Type B pancreatic cell (in vitro differentiated cells): Measurements from ENCODE around the gene PAPPA2. TPM values are rescaled to one million over a fixed set of nuclear protein-coding genes. Genes with fewer than 3 reads are reported as not detected.

Experiments
- DNase-seq: peaks from one replicate; pipeline ENCODE4 v3.0.0; 2021; ENCODE audit warnings: mixed read lengths; ENCODE audit not compliant: unreplicated experiment; ENCODE audit errors: extremely low spot score
- H3K27ac Mint-ChIP-seq: 2 replicates; pipeline ENCODE4 v1.8.0; 2021; ENCODE audit warnings: mild to moderate bottlenecking, mixed read lengths
- H3K27me3 Mint-ChIP-seq: 2 replicates; pipeline ENCODE4 v1.8.0; 2021; ENCODE audit warnings: mixed read lengths
- H3K36me3 Mint-ChIP-seq: 2 replicates; pipeline ENCODE4 v1.8.0; 2021; ENCODE audit warnings: mixed read lengths
- H3K4me1 Mint-ChIP-seq: one replicate; pipeline ENCODE4 v1.8.0; 2021; ENCODE audit warnings: mixed read lengths; ENCODE audit not compliant: unreplicated experiment
- H3K4me3 Mint-ChIP-seq: 2 replicates; pipeline ENCODE4 v1.8.0; 2021; ENCODE audit warnings: mild to moderate bottlenecking, mixed read lengths
- H3K9me3 Mint-ChIP-seq: 2 replicates; pipeline ENCODE4 v1.8.0; 2021; ENCODE audit warnings: mixed read lengths
- total RNA-seq: library from RNA; stranded (reverse); gene quantifications from 2 replicates; pipeline ENCODE4 v1.2.1, GENCODE V29; 2021; ENCODE audit warnings: low replicate concordance
- TF ChIP-seq, protein P1 (sequence below): fragments of 200-600 bp; sonication (generic); conservative IDR thresholded peaks from 2 replicates; pipeline ENCODE4 v1.5.0; 2021; ENCODE audit warnings: antibody characterized with exemption, mild to moderate bottlenecking

Gene PAPPA2
- total RNA-seq, 1 donor from 2014 or later = 0.87 TPM

GRCh38 chr1:176543360-176544129 lies 80.6 kb downstream of the PAPPA2 start:
- H3K27ac Mint-ChIP-seq = no peak overlapping the region
- H3K36me3 Mint-ChIP-seq = no peaks in the 10 kb centered on the region
- peaks cover 13% of the 10 kb centered on the region for H3K27me3 Mint-ChIP-seq
- H3K4me3 Mint-ChIP-seq = no peak overlapping the region
- no peak for DNase-seq
- H3K4me1 Mint-ChIP-seq = no peaks in the 10 kb centered on the region
- no peaks in the 10 kb centered on the region for H3K9me3 Mint-ChIP-seq
- TF ChIP-seq, protein P1, sequence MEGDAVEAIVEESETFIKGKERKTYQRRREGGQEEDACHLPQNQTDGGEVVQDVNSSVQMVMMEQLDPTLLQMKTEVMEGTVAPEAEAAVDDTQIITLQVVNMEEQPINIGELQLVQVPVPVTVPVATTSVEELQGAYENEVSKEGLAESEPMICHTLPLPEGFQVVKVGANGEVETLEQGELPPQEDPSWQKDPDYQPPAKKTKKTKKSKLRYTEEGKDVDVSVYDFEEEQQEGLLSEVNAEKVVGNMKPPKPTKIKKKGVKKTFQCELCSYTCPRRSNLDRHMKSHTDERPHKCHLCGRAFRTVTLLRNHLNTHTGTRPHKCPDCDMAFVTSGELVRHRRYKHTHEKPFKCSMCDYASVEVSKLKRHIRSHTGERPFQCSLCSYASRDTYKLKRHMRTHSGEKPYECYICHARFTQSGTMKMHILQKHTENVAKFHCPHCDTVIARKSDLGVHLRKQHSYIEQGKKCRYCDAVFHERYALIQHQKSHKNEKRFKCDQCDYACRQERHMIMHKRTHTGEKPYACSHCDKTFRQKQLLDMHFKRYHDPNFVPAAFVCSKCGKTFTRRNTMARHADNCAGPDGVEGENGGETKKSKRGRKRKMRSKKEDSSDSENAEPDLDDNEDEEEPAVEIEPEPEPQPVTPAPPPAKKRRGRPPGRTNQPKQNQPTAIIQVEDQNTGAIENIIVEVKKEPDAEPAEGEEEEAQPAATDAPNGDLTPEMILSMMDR = no peak

- peaks cover 17% of the 10 kb centered on the region for H3K27me3 Mint-ChIP-seq
- no peak overlapping the region for H3K27ac Mint-ChIP-seq
- no peak overlapping the region for H3K4me3 Mint-ChIP-seq
- H3K4me1 Mint-ChIP-seq = no peaks in the 10 kb centered on the region
- no peak for DNase-seq
- TF ChIP-seq, protein P1 = no peak
- H3K36me3 Mint-ChIP-seq = no peaks in the 10 kb centered on the region
- no peaks in the 10 kb centered on the region for H3K9me3 Mint-ChIP-seq
Measured at GRCh38 chr1:176545034-176545639, 82.2 kb downstream of the PAPPA2 start.

DNA sequence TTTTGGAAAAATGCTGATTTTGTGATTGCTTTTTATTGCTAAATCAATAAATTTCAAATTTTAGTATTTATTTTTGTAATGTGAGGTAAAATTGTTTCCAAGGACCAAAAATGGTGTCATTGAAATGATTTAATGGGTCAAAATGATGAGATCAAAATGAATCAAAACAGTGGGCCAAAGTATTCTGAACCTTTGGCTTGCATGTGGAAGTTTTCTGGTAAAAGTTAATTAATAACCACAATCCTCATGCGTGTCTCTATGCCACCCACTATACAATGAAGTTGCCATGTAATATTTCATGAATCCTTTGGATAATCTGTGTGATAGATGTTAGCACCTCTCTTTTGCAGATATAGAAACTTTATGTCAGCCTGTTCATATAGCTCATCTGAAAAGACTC lies 83.8 kb downstream of the PAPPA2 start:
- H3K36me3 Mint-ChIP-seq = no peaks in the 10 kb centered on the region
- H3K27me3 Mint-ChIP-seq = peaks cover 31% of the 10 kb centered on the region
- no peak for DNase-seq
- TF ChIP-seq, protein P1 = no peak
- no peak overlapping the region for H3K27ac Mint-ChIP-seq
- no peak overlapping the region for H3K4me3 Mint-ChIP-seq
- H3K4me1 Mint-ChIP-seq = no peaks in the 10 kb centered on the region
- H3K9me3 Mint-ChIP-seq = no peaks in the 10 kb centered on the region

DNA sequence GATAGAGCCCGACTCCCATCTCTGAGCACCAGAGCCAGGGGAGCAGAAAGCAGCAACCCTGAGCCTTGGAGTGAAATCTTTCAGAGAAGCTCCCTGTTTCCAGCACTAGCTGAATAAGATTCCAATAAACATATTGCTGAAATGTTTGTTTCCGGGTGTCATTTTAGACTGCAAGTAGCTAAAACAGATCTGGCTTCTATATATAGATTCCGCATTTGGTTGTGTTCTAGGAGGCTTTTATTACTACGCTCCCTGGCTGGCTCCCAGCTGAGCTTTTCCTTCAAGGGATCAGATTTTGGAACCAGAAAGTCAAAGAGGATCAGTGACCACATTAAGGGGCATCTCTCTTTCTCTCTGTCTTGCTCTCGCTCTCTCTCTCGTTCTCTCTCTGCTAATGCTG lies 88.2 kb downstream of the PAPPA2 start:
- TF ChIP-seq, protein P1 = no peak
- Mint-ChIP-seq H3K9me3 (no peaks in the 10 kb centered on the region), H3K4me1 (peaks cover 10% of the 10 kb centered on the region), H3K27me3 (peaks cover 64% of the 10 kb centered on the region), H3K4me3 (no peak overlapping the region), H3K36me3 (no peaks in the 10 kb centered on the region), H3K27ac (no peak overlapping the region)
- no peak for DNase-seq

DNA sequence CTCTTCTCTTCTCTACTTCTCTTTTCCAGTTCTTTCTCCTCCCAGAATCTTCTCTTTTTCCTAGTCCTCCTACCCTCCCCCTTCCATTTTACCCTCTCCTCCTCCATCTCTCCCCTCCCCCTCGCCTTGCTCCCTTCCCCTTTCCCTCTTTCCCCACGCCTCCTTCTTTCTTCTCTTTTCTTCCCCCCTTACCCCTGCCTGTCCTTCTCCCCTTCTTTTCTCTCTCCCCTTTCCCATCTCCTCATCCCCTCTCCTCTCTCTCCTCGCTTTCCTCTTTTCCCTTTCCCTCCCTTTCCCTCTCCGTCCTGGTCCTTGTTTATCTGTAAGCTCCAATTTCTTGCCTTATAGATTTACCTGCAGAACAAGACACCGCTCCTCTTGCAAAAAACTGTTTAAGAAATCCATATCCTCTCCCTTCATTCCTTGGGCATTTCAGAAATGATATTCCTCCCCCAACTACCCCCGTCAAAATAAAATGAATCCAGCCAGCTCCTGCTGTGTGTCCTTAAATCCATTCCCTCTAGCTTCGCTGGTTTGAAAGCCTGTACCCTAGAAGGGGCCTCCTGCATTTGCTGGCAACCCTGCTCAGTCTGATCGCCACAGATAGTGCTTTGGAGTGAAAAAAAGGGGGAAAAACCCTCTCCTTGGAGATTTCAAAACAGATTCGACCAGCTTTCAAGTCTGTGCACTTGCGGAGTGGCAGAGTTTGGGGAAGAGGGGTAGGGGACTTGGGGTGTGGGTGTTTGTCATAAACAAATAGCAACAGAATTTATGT lies 89.4 kb downstream of the PAPPA2 start:
- H3K27ac Mint-ChIP-seq = no peak overlapping the region
- peak overlapping the region; percentile 29 for H3K4me3 Mint-ChIP-seq
- H3K36me3 Mint-ChIP-seq = no peaks in the 10 kb centered on the region
- TF ChIP-seq, protein P1 = no peak
- H3K9me3 Mint-ChIP-seq = no peaks in the 10 kb centered on the region
- peaks cover 10% of the 10 kb centered on the region for H3K4me1 Mint-ChIP-seq
- DNase-seq = no peak
- peaks cover 70% of the 10 kb centered on the region for H3K27me3 Mint-ChIP-seq
